ENCODE measurements around the gene BABAM2. TPM values are rescaled to one million over a fixed set of nuclear protein-coding genes. Genes with fewer than 3 reads are reported as not detected.

BABAM2 gene
- total RNA-seq, 1 experiment from 2014 or later, result 27.1 TPM

- Histone ChIP-seq H3K56ac (ENCODE audit: insufficient read length, low read depth, low read length) (no peak overlapping the region), H3K4me2 (ENCODE audit: insufficient read depth, insufficient read length, low read length) (no peak overlapping the region), H3T11ph (ENCODE audit: low read length) (no peak overlapping the region), H3K14ac (ENCODE audit: insufficient read depth, low read length) (no peak overlapping the region), H2BK15ac (ENCODE audit: low read depth, low read length) (no peak overlapping the region), H4K20me1 (ENCODE audit: control insufficient read depth, insufficient read depth, insufficient read length) (no peaks in the 10 kb centered on the region), H2BK5ac (ENCODE audit: insufficient read length, low read length) (no peak overlapping the region), H3K9ac (ENCODE audit: extremely low read depth, insufficient read length, low read length) (no peak overlapping the region), H3K4me1 (ENCODE audit: insufficient read depth, low read length) (no peaks in the 10 kb centered on the region), H3K4ac (ENCODE audit: low read depth, low read length) (no peak overlapping the region), H4K8ac (replicated peaks; ENCODE audit: insufficient read length, low read depth, low read length) (no peak overlapping the region), H2AFZ (ENCODE audit: low read length) (no peak overlapping the region), H4K5ac (ENCODE audit: insufficient read length, low read depth, low read length) (no peak overlapping the region), H4K91ac (ENCODE audit: insufficient read length, low read depth, low read length) (no peak overlapping the region), H2BK120ac (ENCODE audit: low read depth, low read length, poor library complexity, severe bottlenecking) (no peak overlapping the region), H2BK20ac (ENCODE audit: low read depth, low read length, poor library complexity, severe bottlenecking) (no peak overlapping the region), H3K18ac (ENCODE audit: insufficient read length, low read depth, low read length) (no peak overlapping the region), H3K79me1 (ENCODE audit: insufficient read depth, low read depth, low read length, poor library complexity, severe bottlenecking) (no peaks in the 10 kb centered on the region), H3K9me3 (ENCODE audit: control insufficient read depth, low read depth, low read length) (no peaks in the 10 kb centered on the region), H3K27ac (ENCODE audit: insufficient read length, low read depth, low read length) (no peak overlapping the region), H3K27me3 (ENCODE audit: insufficient read depth, low read length) (no peaks in the 10 kb centered on the region), H2BK12ac (ENCODE audit: insufficient read length, low read depth, low read length) (no peak overlapping the region), H3K79me2 (ENCODE audit: insufficient read depth, low read length) (no peaks in the 10 kb centered on the region), H3K23me2 (ENCODE audit: insufficient read length, low read depth, low read length, poor library complexity, severe bottlenecking) (no peaks in the 10 kb centered on the region), H3K23ac (ENCODE audit: insufficient read length, low read depth, low read length) (no peak overlapping the region), H2AK5ac (ENCODE audit: insufficient read length, low read length) (no peak overlapping the region)
- Mint-ChIP-seq H3K36me3 (ENCODE audit: insufficient read depth in 1 of 3, low read depth in 3 of 3) (no peaks in the 10 kb centered on the region), H3K4me1 (peaks cover 5% of the 10 kb centered on the region in 2 experiments), H3K4me3 (no peak overlapping the region), H3K9me3 (no peaks in the 10 kb centered on the region), H3K27ac (no peak overlapping the region), H3K27me3 (ENCODE audit: low read depth) (no peaks in the 10 kb centered on the region)
- WGBS (ENCODE audit: extremely low coverage, insufficient read length, low lambda C conversion rate), result no CpG with 5 or more reads among the region's 2 CpGs
- no peak for DNase-seq
- TF ChIP-seq CTCF (conservative IDR thresholded peaks at IDR 0.05), result no peak
Observed at GRCh38 chr2:27988718-27989117, 98.2 kb downstream of the BABAM2 start.

All from H9 (cell line).